HPDE6-E6E7 (cell line): ENCODE results near the gene EEFSEC.

Source experiments
- DNase-seq: peaks from one replicate; pipeline ENCODE4 v3.0.0; 2011; ENCODE audit warnings: missing footprints; ENCODE audit errors: extremely low spot score

Gene EEFSEC

DNA sequence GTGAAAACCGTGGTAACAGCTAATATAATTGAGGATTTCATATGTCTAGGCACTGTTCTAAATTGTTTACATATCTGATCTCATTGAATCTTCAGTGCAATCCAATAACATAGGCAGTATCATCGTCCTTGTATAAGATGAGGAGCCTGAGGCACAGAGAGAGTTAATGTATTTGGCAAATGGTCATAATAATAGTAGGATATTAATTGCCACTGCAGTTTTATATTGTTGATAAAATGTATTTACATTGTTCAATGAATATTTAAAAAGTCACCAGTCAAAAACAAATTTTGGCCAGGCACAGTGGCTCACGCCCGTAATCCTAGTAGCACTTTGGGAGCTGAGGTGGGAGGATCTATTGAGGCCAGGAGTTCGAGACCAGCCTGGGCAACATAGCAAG, 88.5 kb downstream of the EEFSEC start:
- DNase-seq: no peak

DNA sequence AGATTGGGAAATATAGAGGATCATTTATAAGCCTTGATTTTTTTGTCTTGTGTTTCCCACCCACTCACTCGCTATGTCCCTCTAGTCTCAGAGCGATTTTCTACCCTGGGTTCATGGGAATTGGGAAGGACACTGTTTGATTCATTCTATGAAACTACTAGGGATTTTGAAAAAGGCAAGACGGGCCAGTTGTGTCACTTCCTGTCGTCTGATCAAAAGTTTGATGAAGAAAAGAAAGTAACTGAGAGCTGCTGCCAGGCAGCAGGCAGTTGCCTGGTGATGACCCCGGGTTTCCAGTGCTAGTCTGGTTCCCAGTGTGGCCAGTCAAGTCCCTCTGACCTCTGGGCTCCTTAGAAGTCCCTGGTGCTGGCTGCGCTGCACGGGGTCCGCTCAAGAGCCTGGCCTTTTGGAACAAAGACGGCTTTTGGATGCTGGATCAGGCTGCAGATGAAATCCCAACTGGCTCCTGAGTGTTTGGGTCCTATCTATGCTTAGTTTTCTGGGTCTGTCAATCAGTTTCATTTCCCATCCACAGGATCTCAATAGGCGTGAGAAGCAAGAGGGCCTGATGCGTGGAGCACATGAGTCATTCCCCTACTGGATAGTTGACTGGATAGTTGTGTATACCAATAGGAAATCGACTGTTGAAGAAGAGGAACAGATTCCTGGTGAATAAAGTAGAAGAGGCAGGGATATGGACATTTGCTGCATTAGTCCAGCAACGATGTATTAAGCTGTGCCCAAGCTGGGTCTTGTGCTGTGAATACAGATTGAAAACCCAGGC, 89.7 kb downstream of the EEFSEC start:
- DNase-seq: no peak

DNA sequence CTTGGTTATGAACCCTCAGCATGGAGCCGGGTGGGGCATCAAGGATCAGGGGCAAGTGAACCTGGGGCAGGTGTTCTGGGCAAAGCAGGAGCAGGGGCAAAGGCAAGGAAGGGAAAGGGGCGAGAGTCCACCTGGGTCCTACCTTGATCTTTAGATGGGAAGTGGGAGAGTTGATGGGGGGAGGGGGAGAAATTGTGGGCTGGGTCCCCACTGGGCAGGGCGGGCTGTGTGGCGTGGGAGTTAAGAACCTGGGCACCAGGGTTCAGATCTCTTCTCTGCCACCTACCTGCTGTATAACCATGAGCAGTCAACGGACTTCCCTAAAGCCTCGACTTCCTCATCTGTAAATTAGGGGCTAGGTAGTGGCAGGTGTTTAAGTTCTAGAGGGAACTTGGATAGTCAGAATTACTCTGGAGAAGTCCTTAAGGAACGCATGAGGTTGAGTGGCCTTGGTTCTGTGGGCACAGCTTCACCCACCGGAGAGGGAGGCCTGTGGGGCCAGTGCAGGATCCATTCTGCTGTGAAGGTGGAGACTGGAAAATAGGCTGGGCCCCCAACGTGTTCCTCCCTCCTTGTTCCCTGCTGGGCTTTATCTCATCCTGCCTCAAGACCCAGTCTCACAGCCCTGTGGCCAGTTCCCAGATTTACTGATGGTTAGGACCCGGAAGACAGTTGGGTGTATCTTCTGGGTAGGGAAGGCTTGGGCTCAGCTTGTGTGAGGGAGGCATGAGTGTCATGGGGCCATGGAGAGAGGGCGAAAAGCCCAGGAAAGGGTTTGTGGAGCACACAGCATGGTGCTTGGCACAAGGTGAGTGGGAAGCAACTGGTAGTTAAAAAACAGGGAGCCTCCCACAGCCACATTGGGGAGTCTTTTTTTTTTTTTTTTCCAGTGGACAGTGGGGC, 90.6 kb downstream of the EEFSEC start:
- no peak for DNase-seq

GRCh38 chr3:128245460-128245859, 92.2 kb downstream of the EEFSEC start:
- no peak for DNase-seq

DNA sequence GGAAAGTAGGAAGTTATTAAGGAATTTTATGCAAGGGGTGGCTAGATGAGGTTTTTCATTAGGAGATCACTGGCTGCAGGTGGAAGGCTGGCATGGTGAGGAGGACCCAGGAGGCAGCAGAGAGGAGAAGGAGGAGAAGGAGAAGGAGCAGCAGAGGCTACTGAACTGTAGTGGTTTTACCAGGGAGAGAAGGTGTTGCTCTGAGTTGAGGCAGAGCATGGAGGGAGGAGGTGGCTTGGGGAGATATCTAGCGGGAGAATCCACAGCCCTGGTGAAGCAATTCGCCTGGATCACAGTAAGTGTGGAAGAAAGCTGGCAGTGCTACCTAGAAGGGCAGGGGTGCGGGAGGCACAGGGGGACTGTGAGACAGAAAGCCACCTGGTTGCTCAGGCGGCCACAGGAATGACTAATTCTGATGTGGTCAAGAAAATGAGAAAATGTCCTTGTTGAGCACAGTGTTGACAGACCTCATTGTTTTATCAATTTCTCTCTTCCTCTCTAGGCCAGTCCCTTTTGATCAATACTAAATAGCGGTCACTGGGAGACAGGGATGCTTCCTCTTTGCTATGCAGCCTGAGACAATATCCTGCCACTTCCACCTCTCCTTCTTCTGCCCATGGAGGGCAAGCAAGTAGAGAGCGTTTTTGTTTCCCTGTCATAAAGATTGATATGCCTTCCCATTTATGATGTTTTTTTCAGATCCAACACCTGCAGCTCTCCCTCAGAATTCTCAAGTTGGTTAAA, 94.6 kb downstream of the EEFSEC start:
- no peak for DNase-seq

- DNase-seq: no peak
These were observed 98.8 kb downstream of the EEFSEC start for GRCh38 chr3:128252083-128252482.

GRCh38 chr3:128253150-128253549, 99.9 kb downstream of the EEFSEC start:
- DNase-seq: no peak

DNA sequence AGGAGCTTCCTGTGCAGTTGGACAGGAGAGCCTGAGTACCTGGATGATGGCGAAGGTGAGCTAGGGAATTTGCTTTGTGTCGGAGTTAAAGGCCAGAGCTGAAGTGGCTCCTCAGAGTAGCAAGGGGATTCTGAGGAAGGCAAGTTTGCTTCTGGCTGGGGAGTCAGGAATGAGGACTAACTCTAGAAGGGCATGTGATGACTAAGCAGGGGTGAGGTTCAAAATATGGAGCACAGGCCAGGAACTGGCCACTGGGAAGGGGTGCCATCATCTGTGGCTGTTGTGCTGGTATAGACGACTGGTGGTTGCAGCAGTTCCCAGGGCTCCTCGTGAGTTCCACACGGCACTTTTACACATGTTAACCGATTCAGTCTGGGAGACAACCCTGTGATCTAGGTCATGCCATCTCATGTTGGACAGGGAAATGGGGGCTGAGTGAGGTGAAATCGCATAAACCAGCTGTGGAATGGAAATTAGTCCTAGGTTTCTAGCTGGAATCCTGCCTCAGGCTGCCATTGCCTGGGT, 100.8 kb downstream of the EEFSEC start:
- DNase-seq: no peak

DNA sequence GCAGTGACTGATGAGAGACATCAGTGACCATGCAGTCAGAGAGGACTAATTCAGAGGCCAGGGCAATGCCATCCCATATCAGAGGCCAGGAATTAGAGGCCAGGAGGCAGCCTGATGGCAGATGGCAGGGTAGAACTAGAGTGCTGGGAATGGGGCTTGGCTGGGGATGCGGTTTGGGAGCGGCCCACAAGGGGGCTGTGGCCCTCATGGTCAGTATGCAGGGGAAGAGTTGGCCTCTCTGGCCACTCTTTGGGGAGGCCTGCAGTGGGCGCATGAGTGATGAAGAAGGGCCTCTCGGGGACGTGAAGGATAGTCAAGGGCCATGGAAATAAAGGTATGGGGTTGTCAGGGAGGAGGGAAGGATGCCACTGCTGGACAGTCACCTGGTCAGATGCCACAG, 101.7 kb downstream of the EEFSEC start:
- DNase-seq: no peak

DNA sequence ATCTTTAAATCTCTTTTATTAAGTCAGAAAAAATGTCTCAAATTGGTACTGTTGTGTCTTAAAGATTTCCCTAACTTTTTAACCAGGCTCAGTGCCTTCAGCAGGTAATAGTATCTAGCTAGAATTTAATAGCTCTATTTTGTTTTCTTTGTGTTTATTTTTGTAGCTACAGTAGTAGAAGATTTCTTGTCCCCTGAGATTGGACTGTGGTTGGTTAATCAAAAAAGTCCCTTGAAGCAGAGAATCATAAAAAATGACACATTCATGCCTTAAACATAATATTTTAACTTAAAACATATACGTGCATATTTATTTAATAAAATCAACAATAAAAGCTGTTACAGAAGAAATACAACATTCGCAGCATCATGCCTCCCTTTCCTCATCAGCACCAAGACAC, 102.8 kb downstream of the EEFSEC start:
- DNase-seq: no peak

GRCh38 chr3:128257632-128258031, 104.4 kb downstream of the EEFSEC start:
- DNase-seq: no peak

DNA sequence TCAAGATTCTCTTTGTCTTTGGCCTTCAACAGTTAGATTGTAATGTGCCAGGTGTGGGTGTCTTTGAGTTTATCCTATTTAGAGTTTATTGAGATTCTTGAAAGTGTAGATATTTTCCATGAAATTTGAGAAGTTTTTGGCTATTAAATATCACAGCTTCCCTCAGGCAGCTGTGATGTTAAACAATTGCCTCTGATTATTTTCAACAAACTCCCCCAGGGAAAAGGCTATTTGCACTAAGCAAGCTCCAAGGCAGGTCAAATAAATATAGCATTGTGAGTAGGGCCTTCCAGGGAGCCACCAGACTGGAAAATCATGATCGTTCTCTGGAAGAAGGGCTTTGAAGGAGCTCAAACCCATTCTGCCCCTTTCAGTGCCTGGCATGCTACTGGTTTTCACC, 107.0 kb downstream of the EEFSEC start:
- DNase-seq: no peak

DNA sequence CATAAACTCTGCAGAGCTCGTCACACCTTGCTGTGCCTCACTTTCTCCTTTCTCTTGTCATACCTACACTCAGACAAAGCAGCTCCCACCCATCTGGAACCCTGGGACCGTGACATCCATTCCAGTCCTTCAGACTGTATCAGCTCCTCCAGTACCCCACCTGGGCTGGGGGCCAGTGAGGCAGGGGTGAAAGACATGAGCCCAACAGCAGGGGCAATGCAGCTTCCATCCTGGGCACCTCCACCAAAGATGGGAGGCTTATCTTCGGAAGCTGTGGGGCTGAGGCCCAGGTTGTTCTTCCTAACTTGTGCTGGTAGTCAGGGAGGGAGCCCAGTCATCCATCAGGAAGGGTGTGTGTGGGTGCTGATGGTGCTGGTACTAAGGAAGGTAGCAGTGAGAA, 109.2 kb downstream of the EEFSEC start:
- no peak for DNase-seq

DNA sequence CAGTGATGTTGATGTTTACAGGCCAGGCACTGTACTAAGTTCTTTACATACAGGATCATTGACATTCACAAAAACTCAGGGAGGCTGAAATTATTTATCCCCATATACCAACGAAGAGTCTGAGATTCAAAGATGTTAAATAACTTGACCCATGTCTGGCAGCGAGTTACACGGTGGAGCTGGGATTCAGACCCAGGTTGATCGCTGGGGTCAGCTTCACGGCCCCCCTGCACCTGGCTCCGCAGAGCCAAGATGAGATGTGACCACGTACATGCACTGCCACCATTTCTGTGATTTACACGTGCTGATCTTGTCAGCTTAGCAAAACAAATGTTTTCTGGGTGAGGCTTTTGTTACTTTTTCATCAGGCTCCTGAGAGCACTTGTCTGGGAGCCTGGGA, 109.8 kb downstream of the EEFSEC start:
- no peak for DNase-seq

- no peak for DNase-seq
These were observed 110.7 kb downstream of the EEFSEC start for GRCh38 chr3:128263946-128264345.

DNA sequence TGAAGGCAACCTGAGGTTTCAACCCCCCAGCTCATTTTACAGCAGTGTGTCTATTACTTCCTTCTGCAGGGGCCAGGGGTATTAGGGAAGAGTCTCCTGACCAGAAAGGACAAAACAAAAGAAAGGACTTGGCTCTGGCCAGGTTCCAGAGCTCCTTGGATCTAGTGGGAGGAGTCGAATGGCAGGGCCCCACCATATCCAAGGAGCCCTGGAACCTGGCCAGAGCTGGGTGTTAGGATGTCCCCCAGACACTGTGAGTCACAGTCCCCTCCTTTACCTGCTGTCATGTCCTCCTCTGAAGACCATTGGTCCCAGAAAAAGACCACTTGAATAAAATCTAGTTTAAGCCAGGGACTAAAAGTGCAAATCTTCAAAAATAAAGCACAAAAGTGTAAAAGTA, 113.2 kb downstream of the EEFSEC start:
- DNase-seq: no peak

GRCh38 chr3:128267541-128267940, 114.3 kb downstream of the EEFSEC start:
- DNase-seq: no peak

- DNase-seq: no peak
These were observed 115.9 kb downstream of the EEFSEC start for GRCh38 chr3:128269006-128269775.

GRCh38 chr3:128269796-128270195, 116.5 kb downstream of the EEFSEC start:
- DNase-seq: no peak

GRCh38 chr3:128270559-128271492, 117.5 kb downstream of the EEFSEC start:
- DNase-seq: peak; percentile 20
